MM.1S (cell line): ENCODE results near the gene RCSD1.

Experiments
- CTCF ChIP-seq: fragments of 300-600 bp; sonication (generic); IDR thresholded peaks from 2 replicates; pipeline ENCODE4 v1.5.1; 2016; ENCODE audit warnings: antibody characterized with exemption, low read length, mixed read lengths
- EZH2 ChIP-seq: fragments of 300-600 bp; sonication (generic); optimal IDR thresholded peaks from 2 replicates; pipeline ENCODE3; 2017; ENCODE audit warnings: low read depth, mild to moderate bottlenecking, antibody characterized with exemption, low read length, mixed read lengths
- EZH2phosphoT487 ChIP-seq: fragments of 300-600 bp; sonication (generic); IDR thresholded peaks from 2 replicates; pipeline ENCODE4 v1.6.1; 2018; ENCODE audit warnings: antibody characterized with exemption, low read length

GRCh38 chr1:167612587-167613385 is 17.2 kb upstream of the RCSD1 start:
- TF ChIP-seq CTCF (no peak), EZH2phosphoT487 (no peak), EZH2 (no peak)
